NCI-H2029 treated with DMSO at 0.1 percent for 48 hours (cell line): Measurements from ENCODE around the gene RNF227.

ENCODE experiments used
- DNase-seq: peaks from one replicate; lab custom pipeline; 2025; lab: John Stamatoyannopoulos, UW

The RNF227 gene

GRCh38 chr17:7930841-7931631 is 14.9 kb upstream of the RNF227 start:
- DNase-seq = no peak

GRCh38 chr17:7929158-7930023 is 13.3 kb upstream of the RNF227 start, which contains the start of gene KCNAB3:
KCNAB3 (minus strand) TSS chr17:7929856; CDS start chr17:7929435, 421 bp downstream.
- DNase-seq = no peak

GRCh38 chr17:7927596-7927995 is 11.5 kb upstream of the RNF227 start:
- DNase-seq = no peak

- DNase-seq = no peak
Measured at GRCh38 chr17:7922845-7923628, 6.9 kb upstream of the RNF227 start.

- DNase-seq = no peak
Measured at GRCh38 chr17:7922269-7922844, 6.3 kb upstream of the RNF227 start.

- no peak for DNase-seq
Measured at GRCh38 chr17:7916808-7917207, 719 bp upstream of the RNF227 start.

GRCh38 chr17:7916385-7916682 is 245 bp upstream of the RNF227 start:
- no peak for DNase-seq

GRCh38 chr17:7915179-7915610 is 894 bp downstream of the RNF227 start:
- DNase-seq = peak; percentile 34

- no peak for DNase-seq
Measured at GRCh38 chr17:7912927-7913524, 3.1 kb downstream of the RNF227 start.

- DNase-seq = no peak
Measured at GRCh38 chr17:7911116-7911515, 5.0 kb downstream of the RNF227 start.

GRCh38 chr17:7910711-7911110 is 5.4 kb downstream of the RNF227 start:
- DNase-seq = no peak

GRCh38 chr17:7910281-7910680 is 5.8 kb downstream of the RNF227 start:
- no peak for DNase-seq

GRCh38 chr17:7909089-7909488 is 7.0 kb downstream of the RNF227 start:
- DNase-seq = no peak

GRCh38 chr17:7903154-7904103 is 12.7 kb downstream of the RNF227 start:
- no peak for DNase-seq

GRCh38 chr17:7897773-7898172 is 18.3 kb downstream of the RNF227 start:
- DNase-seq = no peak

- DNase-seq = no peak
Measured at GRCh38 chr17:7897090-7897489, 19.0 kb downstream of the RNF227 start.

- DNase-seq = no peak
Measured at GRCh38 chr17:7894866-7895265, 21.2 kb downstream of the RNF227 start.

GRCh38 chr17:7894226-7894625 is 21.9 kb downstream of the RNF227 start:
- no peak for DNase-seq

GRCh38 chr17:7893187-7893880 is 22.8 kb downstream of the RNF227 start:
- no peak for DNase-seq
